D721Med (cell line): ENCODE data around the gene NUDT7.

Source experiments
- DNase-seq: peaks from one replicate; pipeline ENCODE4 v3.0.0; 2011; ENCODE audit warnings: low spot score; ENCODE audit not compliant: insufficient read length
- FAIRE-seq: peaks from 2 replicates; lab custom pipeline; 2011; peaks lifted over from hg19 to GRCh38; lab: Jason Lieb, UNC
- TF ChIP-seq, protein P1 (sequence below): IDR thresholded peaks from 2 replicates; pipeline ENCODE4 v1.5.1; 2012; ENCODE audit warnings: mild to moderate bottlenecking, control low read depth; ENCODE audit not compliant: insufficient read depth; ENCODE audit errors: missing control alignments

Gene NUDT7

GRCh38 chr16:77790009-77790372 is 67.7 kb downstream of the NUDT7 start:
- TF ChIP-seq, protein P1, sequence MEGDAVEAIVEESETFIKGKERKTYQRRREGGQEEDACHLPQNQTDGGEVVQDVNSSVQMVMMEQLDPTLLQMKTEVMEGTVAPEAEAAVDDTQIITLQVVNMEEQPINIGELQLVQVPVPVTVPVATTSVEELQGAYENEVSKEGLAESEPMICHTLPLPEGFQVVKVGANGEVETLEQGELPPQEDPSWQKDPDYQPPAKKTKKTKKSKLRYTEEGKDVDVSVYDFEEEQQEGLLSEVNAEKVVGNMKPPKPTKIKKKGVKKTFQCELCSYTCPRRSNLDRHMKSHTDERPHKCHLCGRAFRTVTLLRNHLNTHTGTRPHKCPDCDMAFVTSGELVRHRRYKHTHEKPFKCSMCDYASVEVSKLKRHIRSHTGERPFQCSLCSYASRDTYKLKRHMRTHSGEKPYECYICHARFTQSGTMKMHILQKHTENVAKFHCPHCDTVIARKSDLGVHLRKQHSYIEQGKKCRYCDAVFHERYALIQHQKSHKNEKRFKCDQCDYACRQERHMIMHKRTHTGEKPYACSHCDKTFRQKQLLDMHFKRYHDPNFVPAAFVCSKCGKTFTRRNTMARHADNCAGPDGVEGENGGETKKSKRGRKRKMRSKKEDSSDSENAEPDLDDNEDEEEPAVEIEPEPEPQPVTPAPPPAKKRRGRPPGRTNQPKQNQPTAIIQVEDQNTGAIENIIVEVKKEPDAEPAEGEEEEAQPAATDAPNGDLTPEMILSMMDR: no peak

DNA sequence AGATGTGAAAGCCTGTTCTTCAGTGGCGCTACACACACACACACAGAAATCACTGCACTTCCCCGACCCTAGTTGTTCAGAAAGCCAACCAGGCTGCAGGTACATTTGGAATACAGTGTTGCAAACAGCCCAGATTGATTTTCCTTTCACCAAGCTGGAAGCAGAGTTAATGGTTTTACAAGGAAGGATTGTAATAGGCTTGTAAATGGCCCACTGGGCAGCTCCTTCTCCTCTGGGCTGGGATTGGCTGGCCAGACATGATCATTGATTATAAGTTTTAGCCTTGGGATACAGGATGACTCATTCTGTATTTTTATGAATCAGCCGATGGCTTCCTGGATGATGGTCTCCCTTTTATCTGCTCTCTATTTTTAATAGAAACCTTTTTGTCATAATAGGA is 68.6 kb downstream of the NUDT7 start:
- DNase-seq: no peak
- TF ChIP-seq, protein P1: no peak

More at GRCh38 chr16:77790009-77790372, 67.7 kb downstream of the NUDT7 start:
- DNase-seq (no peak), FAIRE-seq (no peak)

More for the DNA sequence above, 68.6 kb downstream of the NUDT7 start:
- FAIRE-seq: no peak
